B cell (primary cell): ENCODE measurements around the gene C2CD2L. TPM values are rescaled to one million over a fixed set of nuclear protein-coding genes. Genes with fewer than 3 reads are reported as not detected.

Experiments used
- ATAC-seq: fragments of 200-7000 bp; cut with Tn5 transposase; one replicate; pipeline ENCODE4 v1.10.0; 2021; ENCODE audit warnings: low read depth, mild to moderate bottlenecking, moderate number of reproducible peaks, moderate library complexity
- CTCF ChIA-PET: fragments of 350-600 bp; sonication (Branson Sonifier 250); formaldehyde crosslinking; loops from one replicate; lab custom pipeline; 2021; ENCODE audit warnings: antibody characterized with exemption, inconsistent platforms; lab: Charles Lee
- POLR2A ChIA-PET: fragments of 350-600 bp; sonication (Branson Sonifier 250); formaldehyde crosslinking; loops from one replicate; lab custom pipeline; 2021; ENCODE audit warnings: antibody characterized with exemption; lab: Charles Lee
- DNase-seq: peaks from one replicate; pipeline ENCODE4 v3.0.0; 2013
- H2AFZ ChIP-seq: 2 replicates; pipeline ENCODE4 v1.6.1; 2012; ENCODE audit warnings: mild to moderate bottlenecking, low read depth, low read length; ENCODE audit not compliant: insufficient read depth, poor library complexity, severe bottlenecking
- H3K27ac ChIP-seq, 2 donors: 1 replicate in 1 of 2; 2 replicates in 1 of 2; pipeline ENCODE4 v1.5.1; 2012 to 2013; ENCODE audit warnings: low read length in 2 of 2, mild to moderate bottlenecking in 2 of 2, moderate library complexity in 1 of 2
- H3K27me3 ChIP-seq, 4 experiments: fragments of 200-600 bp in 1 of 4; sonication (generic) in 1 of 4; replicated peaks in 1 of 4; 1 replicate in 2 of 4; 2 replicates in 2 of 4; pipeline versions ENCODE4 v1.6.1 to v1.7.0; 2013 to 2016; ENCODE audit warnings: low read length in 3 of 4, mild to moderate bottlenecking in 2 of 4, mixed read lengths in 1 of 4, moderate library complexity in 1 of 4; ENCODE audit not compliant: insufficient read depth in 4 of 4, control insufficient read depth in 3 of 4; ENCODE audit errors: control extremely low read depth in 1 of 4
- H3K36me3 ChIP-seq, 2 experiments: replicated peaks in 1 of 2; 1 replicate in 1 of 2; 2 replicates in 1 of 2; pipeline versions ENCODE4 v1.6.1 to v1.7.1; 2013; ENCODE audit warnings: low read length in 1 of 2; ENCODE audit not compliant: insufficient read depth in 2 of 2, control insufficient read depth in 1 of 2; ENCODE audit errors: control extremely low read depth in 1 of 2, extremely low read depth in 1 of 2
- H3K4me1 ChIP-seq, 2 donors: fragments of 200-600 bp in 1 of 2; sonication (generic) in 1 of 2; 1 replicate in 1 of 2; 2 replicates in 1 of 2; pipeline versions ENCODE4 v1.5.1 to v1.6.1; 2013 to 2017; ENCODE audit warnings: low read length in 2 of 2; ENCODE audit not compliant: control insufficient read depth in 2 of 2, insufficient read depth in 2 of 2
- H3K4me2 ChIP-seq: replicated peaks from 2 replicates; pipeline ENCODE3; 2012; ENCODE audit warnings: mild to moderate bottlenecking, low read depth, low read length; ENCODE audit not compliant: poor library complexity, severe bottlenecking
- H3K4me3 ChIP-seq, 5 experiments: fragments of 200-600 bp in 1 of 5; sonication (generic) in 1 of 5; 1 replicate in 3 of 5; 2 replicates in 2 of 5; pipeline versions ENCODE4 v1.5.1 to v1.7.0; 2011 to 2016; ENCODE audit warnings: low read length in 4 of 5, mild to moderate bottlenecking in 4 of 5, low read depth in 2 of 5, control low read depth in 1 of 5, moderate library complexity in 1 of 5; ENCODE audit not compliant: insufficient read depth in 1 of 5; ENCODE audit errors: control extremely low read depth in 1 of 5, extremely low read depth in 1 of 5
- H3K79me2 ChIP-seq: fragments of 200-600 bp; sonication (generic); one replicate; pipeline ENCODE4 v1.6.0; 2016; ENCODE audit warnings: low read length; ENCODE audit not compliant: control insufficient read depth, insufficient read depth
- H3K9ac ChIP-seq: fragments of 200-600 bp; sonication (generic); 2 replicates; pipeline ENCODE4 v1.6.1; 2017; ENCODE audit warnings: mild to moderate bottlenecking, low read length, moderate library complexity
- H3K9me3 ChIP-seq, 3 donors: one replicate each; pipeline versions ENCODE4 v1.6.1 to v1.7.1; 2013; ENCODE audit warnings: low read length in 2 of 3; ENCODE audit not compliant: control insufficient read depth in 2 of 3, insufficient read depth in 1 of 3; ENCODE audit errors: control extremely low read depth in 1 of 3
- H4K20me1 ChIP-seq: 2 replicates; pipeline ENCODE4 v1.6.0; 2012; ENCODE audit warnings: mild to moderate bottlenecking, low read length; ENCODE audit not compliant: insufficient read depth, control insufficient read depth, poor library complexity, severe bottlenecking
- H3K27ac Mint-ChIP-seq: one replicate; pipeline ENCODE4 v1.8.0; 2021; ENCODE audit warnings: mixed read lengths
- H3K27me3 Mint-ChIP-seq: one replicate; pipeline ENCODE4 v1.8.0; 2021; ENCODE audit warnings: mixed read lengths
- H3K4me1 Mint-ChIP-seq: one replicate; pipeline ENCODE4 v1.8.0; 2021; ENCODE audit warnings: mixed read lengths
- H3K4me3 Mint-ChIP-seq: one replicate; pipeline ENCODE4 v1.8.0; 2021; ENCODE audit warnings: mixed read lengths
- H3K9me3 Mint-ChIP-seq: one replicate; pipeline ENCODE4 v1.8.0; 2022; ENCODE audit warnings: mixed read lengths; ENCODE audit not compliant: insufficient read depth
- CTCF ChIP-seq: fragments of 200-600 bp; IDR thresholded peaks from one replicate; pipeline ENCODE4 v1.8.0; 2022; ENCODE audit warnings: antibody characterized with exemption, mild to moderate bottlenecking
- EZH2 ChIP-seq: IDR thresholded peaks from 2 replicates; pipeline ENCODE4 v1.6.1; 2012; ENCODE audit warnings: borderline replicate concordance, low read depth, mild to moderate bottlenecking, moderate library complexity, low read length; ENCODE audit not compliant: insufficient read depth, poor library complexity, severe bottlenecking
- WGBS: methylation state at CpG from one replicate; pipeline ENCODE4 v1.1.5; 2013; ENCODE audit warnings: missing lambda C conversion rate; ENCODE audit not compliant: insufficient coverage; 5-methylcytosine and 5-hydroxymethylcytosine counted together
- intact Hi-C: fragments of 100-400 bp; cut with micrococcal nuclease; formaldehyde crosslinking; loops from one replicate; pipeline ENCODE4 v1.10.0; 2022
- polyA plus RNA-seq: library from polyadenylated mRNA; depleted of rRNA; stranded (reverse); fragments of >200 nt; gene quantifications from 2 replicates; pipeline ENCODE4 v1.2.3, GENCODE V29; 2012
- total RNA-seq, 2 donors: library from RNA; stranded (reverse); fragments of 120-200 nt in 1 of 2; gene quantifications; 1 replicate in 1 of 2; 2 replicates in 1 of 2; pipeline versions ENCODE4 v1.2.3 to v1.2.4, GENCODE V29; 2013 to 2022

Gene C2CD2L
- total and polyA plus RNA-seq, 2 donors (not counting 1 experiment from before 2014, with no cell fraction given), result 9.5 to 17.0 TPM

DNA sequence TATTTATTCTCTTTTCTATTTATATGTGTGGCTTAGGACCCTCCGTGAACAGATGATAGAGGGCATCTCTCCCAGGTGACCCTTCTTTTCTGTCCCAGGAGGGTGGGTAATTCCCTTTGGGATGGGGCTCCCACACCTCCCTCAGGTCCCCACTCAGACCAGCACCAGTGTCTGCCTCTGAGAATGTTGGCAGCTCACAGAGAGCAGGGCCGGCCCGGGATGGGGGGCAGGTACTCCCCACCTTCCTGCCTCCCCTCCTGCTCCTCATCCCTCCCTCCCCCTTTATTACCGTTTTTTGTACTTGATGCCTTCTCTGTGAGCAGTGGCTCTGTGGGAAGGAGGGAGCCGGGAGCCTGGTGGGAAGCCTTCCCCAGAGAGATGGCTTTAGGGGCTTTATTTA lies 9.5 kb downstream of the C2CD2L start:
- ATAC-seq (no peak), DNase-seq (no peak)
- no peak for TF ChIP-seq EZH2
- TF ChIP-seq CTCF, result no peak
- H3K79me2 ChIP-seq, result peaks cover 2% of the 10 kb centered on the region
- H3K4me1 ChIP-seq, result peaks cover 6 to 15% of the 10 kb centered on the region in 2 donors
- ChIA-PET CTCF (no interaction called here), POLR2A (interaction anchor here (1.0 kb wide), 1 partner anchor 14 kb away, joined by 3 read pairs; no protein-coding TSS in a partner anchor)
- Mint-ChIP-seq H3K9me3 (no peaks in the 10 kb centered on the region), H3K4me1 (peaks cover 19% of the 10 kb centered on the region), H3K4me3 (no peak overlapping the region), H3K27ac (no peak overlapping the region), H3K27me3 (no peaks in the 10 kb centered on the region)
- H3K36me3 ChIP-seq, result peaks cover 0 to 17% of the 10 kb centered on the region in 2 experiments
- H3K27ac ChIP-seq, result no peak overlapping the region
- no peaks in the 10 kb centered on the region for H3K27me3 ChIP-seq
- peaks cover 2% of the 10 kb centered on the region for H4K20me1 ChIP-seq
- 91% methylated on average over 1 of the region's 5 CpGs for WGBS
- H2AFZ ChIP-seq, result no peak overlapping the region
- H3K4me3 ChIP-seq, result no peak overlapping the region
- intact Hi-C loops, result no loop called here
- H3K9me3 ChIP-seq, result no peaks in the 10 kb centered on the region
- H3K4me2 ChIP-seq, result no peak overlapping the region
- no peak overlapping the region for H3K9ac ChIP-seq

GRCh38 chr11:119117004-119117706 lies 10.0 kb downstream of the C2CD2L start:
- peaks cover 23% of the 10 kb centered on the region for H3K4me1 Mint-ChIP-seq
- H3K9me3 Mint-ChIP-seq, result no peaks in the 10 kb centered on the region
- no peaks in the 10 kb centered on the region for H3K9me3 ChIP-seq
- no peaks in the 10 kb centered on the region for H3K27me3 Mint-ChIP-seq
- H3K27me3 ChIP-seq, result no peaks in the 10 kb centered on the region
- no peak overlapping the region for H3K4me3 Mint-ChIP-seq
- no peak overlapping the region for H3K9ac ChIP-seq
- peaks cover 9 to 19% of the 10 kb centered on the region in 2 donors for H3K4me1 ChIP-seq
- 100% methylated on average over 3 of the region's 3 CpGs for WGBS
- no peak overlapping the region for H3K4me3 ChIP-seq
- H2AFZ ChIP-seq, result no peak overlapping the region
- intact Hi-C loops, result no loop called here
- ATAC-seq, result no peak
- no peak overlapping the region for H3K4me2 ChIP-seq
- ChIA-PET CTCF (no interaction called here), POLR2A (no interaction called here)
- H3K27ac Mint-ChIP-seq, result no peak overlapping the region
- H4K20me1 ChIP-seq, result peaks cover 7% of the 10 kb centered on the region
- H3K36me3 ChIP-seq, result peaks cover 0 to 11% of the 10 kb centered on the region in 2 experiments
- TF ChIP-seq EZH2 (no peak), CTCF (no peak)
- H3K27ac ChIP-seq, result no peak overlapping the region
- H3K79me2 ChIP-seq, result peaks cover 8% of the 10 kb centered on the region
- no peak for DNase-seq
